ENCODE results near the gene SEC14L5. TPM values are rescaled to one million over a fixed set of nuclear protein-coding genes. Genes with fewer than 3 reads are reported as not detected.

SEC14L5 gene
- total RNA-seq, 1 donor from 2014 or later = not detected

DNA sequence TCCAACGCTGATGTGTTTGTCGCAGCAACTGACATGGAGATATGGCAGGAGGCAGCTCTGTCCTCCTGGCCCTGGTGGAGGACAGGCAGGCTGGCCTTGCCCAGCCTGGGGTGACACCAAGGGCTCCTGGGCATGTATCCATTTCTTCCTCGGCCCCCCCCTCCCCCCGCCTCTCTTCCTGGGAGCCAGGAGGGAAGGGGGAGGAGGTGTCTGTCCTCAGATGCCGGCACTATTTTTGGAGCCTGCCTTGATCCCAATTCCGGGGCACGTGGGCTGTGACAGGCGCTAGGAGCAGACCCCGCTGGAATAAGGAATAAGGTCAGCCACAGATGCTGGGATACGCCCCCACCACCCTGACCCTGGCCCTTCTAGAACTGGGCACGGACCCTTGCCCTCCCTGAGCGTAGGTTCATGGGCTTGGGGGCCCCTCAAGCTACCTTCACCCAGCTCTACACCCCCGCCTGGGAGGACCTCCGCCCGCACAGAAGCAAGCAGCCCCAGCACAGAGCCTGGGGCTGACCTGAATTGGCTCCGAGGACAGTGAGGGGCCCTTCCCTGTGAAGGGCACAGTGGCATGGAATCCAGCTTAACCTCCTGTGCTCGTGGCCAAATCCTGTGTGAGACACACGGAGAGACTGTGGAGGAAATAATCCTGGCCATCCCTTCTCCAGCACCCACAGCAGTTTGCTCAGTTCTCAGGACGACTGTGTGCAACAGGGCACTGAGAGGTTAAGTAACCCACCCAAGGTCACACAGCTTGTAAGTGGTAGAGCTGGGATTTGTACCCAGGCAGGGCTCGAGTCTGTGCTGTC, 24.1 kb downstream of the SEC14L5 start:
- intact Hi-C loops (cut with micrococcal nuclease) = no loop called here

DNA sequence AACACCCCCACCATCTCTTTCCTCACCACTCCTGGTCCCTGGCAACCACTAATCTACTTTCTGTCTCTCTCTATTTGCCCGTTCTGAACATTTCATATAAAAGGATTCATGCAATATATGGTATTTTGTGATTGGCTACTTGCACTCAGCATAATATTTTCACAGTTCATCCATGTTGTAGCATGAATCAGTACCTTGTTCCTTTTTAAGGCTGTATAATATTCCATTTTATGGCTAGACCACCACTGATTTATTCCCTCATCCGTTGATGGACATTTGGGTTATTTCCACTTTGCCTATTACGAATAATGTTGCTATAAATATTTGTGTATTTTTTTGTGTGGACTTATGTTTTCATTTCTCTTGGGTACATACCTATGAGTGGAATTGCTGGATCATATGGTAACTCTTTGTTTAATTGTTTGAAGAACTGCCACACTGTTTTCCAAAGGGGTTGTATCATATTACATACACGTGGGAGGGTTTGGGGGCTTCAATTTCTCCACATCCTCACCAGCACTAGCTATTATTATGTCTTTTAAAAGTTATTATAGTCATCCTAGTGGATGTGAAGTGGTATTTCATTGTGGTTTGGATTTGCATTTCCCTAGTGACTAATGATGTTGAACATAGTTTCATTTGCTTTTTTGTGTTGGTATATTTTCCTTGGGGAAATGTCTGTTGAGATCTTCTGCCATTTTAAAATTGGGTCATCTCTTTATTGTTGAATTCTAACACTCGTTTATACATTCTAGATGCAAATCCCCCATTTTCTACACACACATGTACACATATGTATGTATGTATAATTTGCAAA, 26.3 kb downstream of the SEC14L5 start:
- intact Hi-C loops (cut with micrococcal nuclease) = no loop called here

GRCh38 chr16:4987250-4987579, 29.1 kb downstream of the SEC14L5 start:
- intact Hi-C loops (cut with micrococcal nuclease) = no loop called here

- intact Hi-C loops (cut with micrococcal nuclease) = no loop called here
Measured at GRCh38 chr16:4987580-4988374, 29.6 kb downstream of the SEC14L5 start.

DNA sequence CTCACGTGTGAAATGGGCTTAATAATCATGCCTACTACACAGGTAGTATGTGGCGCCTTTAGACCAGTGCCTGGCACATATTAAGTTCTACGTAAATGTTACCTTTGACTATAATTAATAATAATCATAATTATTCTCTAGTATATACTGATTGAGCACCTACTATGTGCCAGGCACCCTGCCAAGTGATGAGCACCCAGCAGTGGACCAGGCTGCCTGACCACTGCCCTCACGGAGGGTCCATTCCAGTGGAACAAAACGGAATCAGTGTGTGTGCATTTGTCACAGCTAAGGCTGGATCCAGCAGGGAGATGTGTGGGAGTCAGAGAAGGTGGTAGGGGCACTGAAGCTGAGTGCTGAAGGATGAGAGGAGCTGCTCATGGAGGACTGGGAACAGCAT, 30.5 kb downstream of the SEC14L5 start:
- intact Hi-C loops (cut with micrococcal nuclease) = no loop called here

GRCh38 chr16:4989391-4990006, 31.4 kb downstream of the SEC14L5 start:
- intact Hi-C loops (cut with micrococcal nuclease) = no loop called here

- intact Hi-C loops (cut with micrococcal nuclease) = no loop called here
Measured at GRCh38 chr16:4990415-4990814, 32.3 kb downstream of the SEC14L5 start.

- intact Hi-C loops (cut with micrococcal nuclease) = no loop called here
Measured at GRCh38 chr16:4991754-4992153, 33.6 kb downstream of the SEC14L5 start.

DNA sequence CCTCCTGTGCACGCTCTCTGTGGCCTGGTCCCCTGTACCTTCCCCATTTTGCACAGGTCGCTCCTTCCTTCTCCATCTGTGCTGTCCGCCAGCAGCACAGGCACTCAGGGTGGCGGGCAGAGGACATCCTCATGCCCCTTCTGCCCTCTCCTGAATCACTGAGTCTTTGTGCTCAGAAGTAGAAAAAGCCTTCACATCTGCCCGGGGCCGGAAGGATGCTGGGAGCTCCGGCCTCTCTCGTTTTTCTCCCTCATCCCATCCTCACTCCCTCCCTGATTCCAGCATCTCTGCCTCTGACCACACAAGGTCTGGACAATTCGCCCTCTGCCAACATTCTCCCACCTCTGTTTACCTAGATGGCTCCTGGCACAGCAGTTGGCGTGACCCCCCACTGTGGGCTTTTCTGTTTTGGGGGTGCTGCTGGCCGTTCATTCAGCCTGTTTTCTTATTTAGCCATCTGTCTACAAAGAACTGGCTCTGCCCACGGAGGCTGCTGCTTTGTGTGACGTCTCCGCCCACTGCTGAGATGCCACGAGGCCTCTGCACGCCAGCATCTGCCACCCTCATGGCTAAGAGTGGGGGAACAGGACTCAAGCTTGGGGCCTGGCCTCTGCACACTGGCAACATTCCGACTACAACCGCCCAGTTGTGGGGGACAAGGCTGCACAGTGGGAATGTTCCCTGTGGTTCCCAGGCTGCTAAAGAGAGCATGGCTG, 36.7 kb downstream of the SEC14L5 start:
- intact Hi-C loops (cut with micrococcal nuclease) = no loop called here

DNA sequence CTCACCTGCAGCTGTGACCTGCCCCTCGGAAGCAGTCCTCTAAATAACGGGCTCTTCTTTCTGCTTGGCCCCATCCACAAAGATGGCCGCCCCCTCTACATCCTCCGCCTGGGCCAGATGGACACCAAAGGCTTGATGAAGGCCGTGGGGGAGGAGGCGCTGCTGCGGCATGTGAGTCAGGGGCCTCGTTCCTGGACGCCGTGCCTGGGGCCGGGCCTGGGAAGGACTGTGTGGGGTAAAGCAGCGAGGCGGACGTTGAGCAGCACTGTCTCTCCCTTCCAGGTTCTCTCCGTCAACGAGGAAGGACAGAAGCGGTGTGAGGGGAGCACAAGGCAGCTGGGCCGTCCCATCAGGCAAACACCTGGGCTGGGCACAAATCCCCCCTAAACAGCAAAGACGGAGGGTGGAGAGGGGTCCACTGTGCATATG, 42.5 kb downstream of the SEC14L5 start:
- intact Hi-C loops (cut with micrococcal nuclease) = no loop called here

- intact Hi-C loops (cut with micrococcal nuclease) = no loop called here
Measured at GRCh38 chr16:5001571-5001970, 43.4 kb downstream of the SEC14L5 start.

DNA sequence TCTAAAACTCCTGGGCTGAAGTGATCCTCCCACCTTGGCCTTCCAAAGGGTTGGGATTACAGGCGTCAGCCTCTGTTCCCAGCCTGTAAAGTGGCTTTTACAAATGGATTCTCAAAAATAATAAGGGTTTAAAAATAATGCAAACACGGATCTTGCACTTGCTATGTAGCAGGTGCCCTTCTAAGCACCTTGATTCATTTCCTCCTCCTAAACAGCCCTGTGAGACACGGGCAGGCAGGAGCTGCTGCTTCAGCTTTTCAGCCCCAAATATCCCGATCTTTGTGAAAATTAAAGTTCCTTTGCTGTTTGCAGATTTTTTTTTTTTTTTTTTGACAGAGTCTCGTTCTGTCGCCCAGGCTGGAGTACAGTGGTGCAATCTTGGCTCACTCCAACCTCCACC, 43.9 kb downstream of the SEC14L5 start:
- intact Hi-C loops (cut with micrococcal nuclease) = no loop called here

GRCh38 chr16:5002699-5003143, 44.6 kb downstream of the SEC14L5 start:
- intact Hi-C loops (cut with micrococcal nuclease) = no loop called here

DNA sequence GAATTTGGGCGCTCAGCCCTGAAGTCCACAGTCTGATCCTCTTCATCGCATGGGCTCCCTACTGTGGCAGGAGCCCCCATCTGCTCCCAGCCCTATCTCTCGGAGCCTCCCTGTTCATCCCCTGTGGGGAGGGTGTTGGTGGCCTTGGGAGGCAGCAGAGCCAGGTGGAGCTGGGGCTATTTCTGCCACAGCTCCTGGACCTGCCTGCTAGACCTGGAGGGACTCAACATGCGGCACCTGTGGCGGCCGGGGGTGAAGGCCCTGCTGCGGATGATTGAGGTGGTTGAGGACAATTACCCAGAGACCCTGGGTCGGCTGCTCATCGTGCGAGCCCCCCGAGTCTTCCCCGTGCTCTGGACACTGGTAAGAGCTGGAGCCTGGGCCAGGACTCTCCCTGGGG, 45.1 kb downstream of the SEC14L5 start:
- intact Hi-C loops (cut with micrococcal nuclease) = no loop called here

- intact Hi-C loops (cut with micrococcal nuclease) = no loop called here
Measured at GRCh38 chr16:5003828-5004227, 45.7 kb downstream of the SEC14L5 start.

GRCh38 chr16:5004311-5004710, 46.2 kb downstream of the SEC14L5 start:
- intact Hi-C loops (cut with micrococcal nuclease) = no loop called here

- intact Hi-C loops (cut with micrococcal nuclease) = no loop called here
Measured at GRCh38 chr16:5005916-5006315, 47.8 kb downstream of the SEC14L5 start.

DNA sequence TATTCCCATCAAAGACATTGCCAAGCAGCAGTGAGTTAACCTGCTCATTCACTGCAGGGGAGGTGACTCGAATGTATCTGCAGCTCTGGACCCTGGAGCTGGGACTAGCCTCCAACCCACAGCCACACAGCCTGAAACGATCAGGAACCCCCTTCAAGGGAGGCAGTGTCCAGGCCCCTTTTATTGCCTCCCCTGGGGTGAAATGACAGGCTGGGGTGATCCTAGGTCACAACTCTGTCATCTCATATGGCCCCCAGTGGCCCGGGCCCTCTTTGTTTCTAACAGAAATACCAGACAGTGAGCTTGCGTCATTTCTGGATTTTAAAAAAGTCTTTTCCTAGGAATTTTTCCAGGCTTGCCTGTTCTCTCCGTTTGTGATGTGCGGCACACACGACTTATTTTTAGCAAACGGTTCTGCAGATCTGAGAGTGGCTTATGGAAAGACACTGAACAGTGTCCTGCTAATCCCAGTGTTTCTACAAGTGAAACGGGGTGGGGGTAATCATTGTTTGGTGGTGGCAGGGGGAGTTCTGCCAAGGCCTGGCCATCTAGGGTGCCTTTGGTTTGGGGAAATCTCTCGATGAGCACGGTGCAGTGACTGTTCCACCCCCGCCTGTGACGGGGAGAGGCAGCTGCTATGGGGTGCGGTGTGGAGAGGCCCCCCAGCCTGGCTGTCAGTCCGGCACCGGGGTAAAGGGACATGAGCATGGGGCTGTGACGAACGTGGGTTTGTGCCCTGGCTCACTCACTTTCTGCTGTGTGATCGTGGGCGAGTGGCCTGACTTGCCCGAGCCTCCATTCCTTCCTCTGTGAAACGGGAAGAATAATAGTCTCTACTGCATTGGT, 48.4 kb downstream of the SEC14L5 start:
- intact Hi-C loops (cut with micrococcal nuclease) = no loop called here

DNA sequence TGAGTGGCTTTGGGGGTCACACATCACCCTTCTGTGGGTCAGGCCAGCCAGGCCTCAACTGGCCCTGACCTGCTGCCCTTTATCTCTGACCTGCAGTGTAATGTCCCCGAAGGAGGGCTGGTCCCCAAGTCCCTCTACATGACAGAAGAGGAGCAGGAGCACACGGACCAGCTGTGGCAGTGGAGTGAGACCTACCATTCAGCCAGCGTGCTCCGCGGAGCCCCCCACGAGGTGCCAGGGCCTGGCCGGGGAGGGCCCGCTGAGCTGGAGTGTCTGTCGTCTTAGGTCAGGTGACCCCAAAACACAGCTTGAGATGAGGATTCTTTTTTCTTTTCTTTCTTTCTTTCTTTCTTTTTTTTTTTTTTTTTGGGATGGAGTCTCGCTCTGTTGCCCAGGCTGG, 49.1 kb downstream of the SEC14L5 start:
- intact Hi-C loops (cut with micrococcal nuclease) = no loop called here

DNA sequence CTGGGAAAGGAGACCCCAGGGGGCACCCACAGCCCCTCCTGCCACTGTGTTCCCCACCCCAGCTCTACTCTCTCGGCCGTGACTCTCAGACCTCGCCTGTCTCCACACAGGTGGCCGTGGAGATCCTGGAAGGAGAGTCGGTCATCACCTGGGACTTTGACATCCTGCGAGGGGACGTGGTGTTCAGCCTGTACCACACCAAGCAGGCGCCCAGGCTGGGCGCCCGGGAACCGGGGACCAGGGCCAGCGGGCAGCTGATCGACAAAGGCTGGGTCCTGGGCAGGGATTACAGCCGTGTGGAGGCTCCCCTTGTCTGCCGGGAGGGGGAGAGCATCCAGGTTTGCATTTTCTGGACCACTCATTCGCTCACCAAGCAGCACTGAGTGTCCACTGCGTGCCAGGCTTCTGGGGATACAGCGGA, 50.2 kb downstream of the SEC14L5 start:
- intact Hi-C loops (cut with micrococcal nuclease) = no loop called here
